Activated naive CD8-positive, alpha-beta T cell (primary cell): ENCODE measurements around the gene ASCC2.

Experiments used
- H3K27ac Mint-ChIP-seq: one replicate; pipeline ENCODE4 v1.8.0; 2021; ENCODE audit warnings: mixed read lengths
- H3K27me3 Mint-ChIP-seq: one replicate; pipeline ENCODE4 v1.8.0; 2021; ENCODE audit warnings: mixed read lengths
- H3K36me3 Mint-ChIP-seq: one replicate; pipeline ENCODE4 v1.8.0; 2021; ENCODE audit warnings: mixed read lengths
- H3K4me1 Mint-ChIP-seq: one replicate; pipeline ENCODE4 v1.8.0; 2021; ENCODE audit warnings: low read depth, mixed read lengths
- H3K4me3 Mint-ChIP-seq: one replicate; pipeline ENCODE4 v1.8.0; 2021; ENCODE audit warnings: mild to moderate bottlenecking, mixed read lengths
- H3K9me3 Mint-ChIP-seq: one replicate; pipeline ENCODE4 v1.8.0; 2021; ENCODE audit warnings: low read depth, mixed read lengths

Gene ASCC2

DNA sequence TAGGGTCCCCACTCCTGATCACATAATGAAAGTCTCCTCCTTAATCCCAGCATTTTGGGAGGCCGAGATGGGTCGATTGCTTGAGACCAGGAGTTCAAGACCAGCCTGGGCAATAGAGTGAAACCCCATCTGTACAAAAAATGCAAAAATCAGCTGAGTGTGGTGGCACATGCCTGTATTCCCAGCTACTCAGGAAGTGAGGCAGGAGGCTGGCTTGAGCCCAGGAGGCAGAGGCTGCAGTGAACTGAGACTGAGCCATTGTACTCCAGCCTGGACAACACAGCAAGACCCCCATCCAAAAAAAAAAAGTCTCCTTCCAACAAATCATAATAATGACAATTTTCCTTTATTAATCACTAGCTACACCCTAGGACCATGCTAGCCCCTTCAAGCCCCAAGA lies 86.4 kb downstream of the ASCC2 start:
- Mint-ChIP-seq H3K27me3 (no peaks in the 10 kb centered on the region), H3K36me3 (peaks cover 3% of the 10 kb centered on the region), H3K27ac (peak overlapping the region; percentile 54), H3K9me3 (no peaks in the 10 kb centered on the region), H3K4me1 (peaks cover 10% of the 10 kb centered on the region), H3K4me3 (no peak overlapping the region)

DNA sequence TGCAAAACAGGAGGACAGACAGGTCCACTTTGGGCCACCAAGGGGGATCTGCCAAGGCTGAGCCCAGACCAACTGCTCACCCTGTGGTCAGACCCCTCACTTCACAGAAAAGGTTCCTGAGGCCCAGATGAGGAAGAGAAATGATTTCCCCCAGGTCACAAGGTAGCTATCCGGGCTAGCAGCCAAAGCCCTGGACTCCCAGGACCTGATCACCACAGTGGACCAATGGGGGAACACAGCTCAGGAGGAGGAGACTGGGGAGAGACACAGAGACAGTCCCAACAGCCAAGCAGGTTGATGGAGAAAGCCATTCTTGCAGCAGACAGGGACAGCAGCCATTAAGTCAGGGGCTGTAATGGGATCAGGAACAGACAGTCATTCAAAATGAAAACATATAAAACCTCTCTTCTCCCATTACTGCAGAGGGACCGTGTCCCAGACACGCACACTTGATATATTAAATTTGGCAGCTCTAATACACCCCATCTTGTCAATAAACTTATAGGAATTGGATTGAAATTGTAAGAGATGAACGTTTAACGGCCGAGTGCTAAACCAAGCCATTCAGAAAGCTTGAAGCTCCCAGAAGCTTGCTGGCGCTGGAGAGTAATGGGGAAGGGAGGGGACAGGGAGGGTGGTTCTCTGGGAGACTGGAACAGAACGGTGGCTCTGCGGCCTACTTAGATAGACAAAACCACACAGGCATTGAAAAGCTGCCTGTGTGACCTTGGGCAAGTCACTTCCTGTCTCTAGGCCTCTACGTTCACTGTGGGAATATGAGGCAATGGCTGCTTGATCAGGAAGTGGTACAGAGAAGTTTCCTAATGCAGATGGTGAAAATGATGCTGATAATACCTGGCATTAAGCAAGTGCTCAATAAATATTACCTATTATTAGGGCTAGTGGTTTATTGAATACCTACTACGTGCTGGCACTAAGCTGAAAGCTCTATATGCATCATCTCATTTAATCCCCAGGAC lies 87.2 kb downstream of the ASCC2 start:
- Mint-ChIP-seq H3K27ac (no peak overlapping the region), H3K4me1 (peaks cover 10% of the 10 kb centered on the region), H3K36me3 (peaks cover 3% of the 10 kb centered on the region), H3K27me3 (no peaks in the 10 kb centered on the region), H3K9me3 (no peaks in the 10 kb centered on the region), H3K4me3 (no peak overlapping the region)

DNA sequence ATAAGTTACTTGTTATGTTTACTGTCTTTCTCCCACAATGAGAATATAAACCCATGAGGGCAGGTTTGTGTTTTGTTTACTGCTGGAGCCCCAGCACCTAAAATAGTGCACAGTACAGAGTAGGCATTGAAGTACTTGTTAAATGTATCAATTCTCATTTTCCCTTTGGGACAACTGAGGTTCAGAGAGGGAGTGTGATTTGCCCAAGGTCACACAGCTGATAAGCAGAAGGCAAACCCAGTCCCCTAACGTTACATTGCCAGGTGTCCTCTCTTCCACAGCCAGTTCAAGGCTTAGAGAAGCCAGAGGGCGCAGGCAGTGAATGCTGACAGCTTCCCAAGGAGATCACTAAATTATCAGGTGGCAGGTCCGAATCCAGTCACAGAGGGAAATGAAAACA lies 88.0 kb downstream of the ASCC2 start:
- H3K4me3 Mint-ChIP-seq, result no peak overlapping the region
- H3K27ac Mint-ChIP-seq, result no peak overlapping the region
- peaks cover 5% of the 10 kb centered on the region for H3K36me3 Mint-ChIP-seq
- no peaks in the 10 kb centered on the region for H3K27me3 Mint-ChIP-seq
- no peaks in the 10 kb centered on the region for H3K9me3 Mint-ChIP-seq
- H3K4me1 Mint-ChIP-seq, result peaks cover 10% of the 10 kb centered on the region

DNA sequence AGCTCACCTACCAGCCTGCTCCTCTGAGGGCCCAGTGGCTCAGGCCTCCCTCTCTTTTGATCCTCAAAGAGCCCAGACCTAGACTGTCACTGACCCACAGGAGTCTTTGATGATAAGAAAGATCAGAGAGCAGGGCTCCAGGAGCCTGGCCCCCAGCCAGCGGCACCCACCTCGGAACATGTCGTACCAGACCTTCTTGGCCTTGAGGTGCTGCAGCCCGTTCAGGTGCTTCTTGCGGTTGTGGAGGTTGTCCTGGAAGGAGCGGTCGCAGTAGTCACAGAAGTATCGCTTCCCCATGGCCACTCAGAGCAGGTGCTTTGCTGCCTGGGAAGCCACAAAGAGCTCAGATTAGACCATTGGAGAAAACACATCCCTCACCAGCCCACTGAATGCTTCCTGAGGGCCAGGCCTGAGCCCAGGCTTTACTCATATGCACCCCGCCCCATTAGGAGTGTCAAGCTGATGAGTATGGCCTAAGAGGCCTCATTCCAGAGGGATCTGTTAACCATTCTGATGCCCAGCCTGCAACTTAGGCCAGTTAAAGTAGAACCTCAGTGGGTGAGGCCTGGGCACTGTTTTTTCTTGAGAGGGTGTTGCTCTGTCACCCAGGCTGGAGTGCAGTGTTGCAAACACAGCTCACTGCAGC lies 89.7 kb downstream of the ASCC2 start:
- Mint-ChIP-seq H3K9me3 (no peaks in the 10 kb centered on the region), H3K4me3 (no peak overlapping the region)

DNA sequence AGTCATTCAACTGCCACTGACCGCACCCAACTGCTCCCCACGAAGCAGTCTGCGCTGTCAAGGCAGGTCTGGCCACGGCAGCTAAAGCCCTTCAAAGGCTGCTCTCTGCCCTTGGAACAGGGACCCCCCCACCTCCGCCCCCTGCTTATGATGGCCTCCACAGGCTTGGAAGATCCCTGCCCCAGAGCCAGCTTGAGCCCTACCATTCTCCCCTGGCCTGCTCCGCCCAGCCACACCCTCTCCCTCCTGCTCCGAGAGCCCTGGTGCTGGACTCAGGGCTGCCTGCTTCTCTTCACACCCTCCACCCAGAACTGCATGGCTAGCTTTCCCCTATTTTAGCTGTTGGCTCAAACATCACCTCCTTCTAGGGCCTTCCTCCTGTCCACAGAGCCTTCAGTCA lies 90.2 kb downstream of the ASCC2 start:
- Mint-ChIP-seq H3K36me3 (peaks cover 5% of the 10 kb centered on the region), H3K4me1 (peaks cover 10% of the 10 kb centered on the region), H3K27ac (no peak overlapping the region), H3K27me3 (no peaks in the 10 kb centered on the region), H3K4me3 (no peak overlapping the region), H3K9me3 (no peaks in the 10 kb centered on the region)

More for the DNA sequence above, 89.7 kb downstream of the ASCC2 start:
- H3K4me1 Mint-ChIP-seq, result peaks cover 10% of the 10 kb centered on the region
- H3K36me3 Mint-ChIP-seq, result peaks cover 5% of the 10 kb centered on the region
- no peaks in the 10 kb centered on the region for H3K27me3 Mint-ChIP-seq
- no peak overlapping the region for H3K27ac Mint-ChIP-seq

DNA sequence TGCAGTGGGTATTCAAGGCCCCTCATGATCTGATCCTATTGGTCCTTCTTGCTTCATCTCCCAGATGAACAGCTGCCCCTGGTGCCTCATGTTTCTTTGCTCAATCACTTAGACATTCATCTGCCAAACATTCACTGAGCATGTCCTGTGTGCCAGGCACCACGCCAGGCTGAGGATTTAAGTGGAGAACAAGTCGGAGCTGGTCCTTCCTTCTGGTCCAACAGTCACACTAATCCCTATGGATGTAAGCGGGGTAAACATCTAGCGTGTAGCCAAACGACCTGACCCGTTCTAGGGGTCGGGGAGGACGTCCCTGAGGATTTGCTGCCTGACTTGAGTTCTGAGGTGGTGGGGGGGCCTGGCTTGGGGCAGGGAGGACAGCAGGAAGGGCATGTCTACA lies 93.2 kb downstream of the ASCC2 start:
- Mint-ChIP-seq H3K4me3 (no peak overlapping the region), H3K4me1 (no peaks in the 10 kb centered on the region), H3K27ac (no peak overlapping the region), H3K27me3 (no peaks in the 10 kb centered on the region), H3K9me3 (no peaks in the 10 kb centered on the region), H3K36me3 (peaks cover 5% of the 10 kb centered on the region)

DNA sequence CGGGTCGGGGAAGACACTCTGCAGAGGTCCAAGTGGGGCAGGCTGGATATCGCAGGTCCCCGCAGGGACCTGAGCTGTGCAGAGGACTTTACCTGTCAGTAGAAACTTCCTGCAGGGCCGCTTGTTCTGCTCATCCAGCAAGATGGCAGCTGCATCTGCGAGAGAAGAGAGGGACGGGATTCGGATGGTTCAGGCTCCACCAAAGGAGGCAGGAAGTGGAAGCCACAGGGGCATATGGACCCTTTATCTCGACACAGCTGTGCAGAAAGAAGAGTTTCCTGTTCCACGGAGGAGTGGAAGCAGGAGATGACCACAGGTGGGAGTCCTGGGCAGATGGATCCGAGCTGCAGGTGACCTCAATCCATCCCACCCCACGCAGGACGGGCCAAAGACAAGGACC lies 95.7 kb downstream of the ASCC2 start:
- Mint-ChIP-seq H3K27me3 (no peaks in the 10 kb centered on the region), H3K27ac (no peak overlapping the region), H3K9me3 (no peaks in the 10 kb centered on the region)

DNA sequence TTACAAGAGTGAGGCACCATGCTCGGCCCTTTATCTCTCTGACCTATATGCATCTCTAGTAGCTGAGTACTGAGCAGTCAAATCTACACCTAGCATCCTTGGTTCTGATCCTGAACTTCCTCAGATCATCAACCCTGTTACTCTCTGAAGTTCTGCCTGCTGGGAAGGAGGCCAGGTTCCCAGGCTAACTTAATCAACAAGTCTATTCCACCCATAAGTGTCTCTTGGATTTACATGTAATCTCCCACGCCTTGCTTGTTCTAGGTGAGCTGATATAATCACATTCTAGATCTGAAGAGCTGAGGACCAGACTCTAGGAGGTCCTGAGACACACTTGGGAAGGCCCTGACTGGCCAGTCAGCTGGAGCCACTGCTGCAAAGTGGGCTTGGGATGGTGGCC lies 96.1 kb downstream of the ASCC2 start:
- H3K27me3 Mint-ChIP-seq, result no peaks in the 10 kb centered on the region
- peaks cover 3% of the 10 kb centered on the region for H3K36me3 Mint-ChIP-seq
- no peak overlapping the region for H3K27ac Mint-ChIP-seq
- no peaks in the 10 kb centered on the region for H3K9me3 Mint-ChIP-seq
- no peaks in the 10 kb centered on the region for H3K4me1 Mint-ChIP-seq
- no peak overlapping the region for H3K4me3 Mint-ChIP-seq

More for the DNA sequence above, 95.7 kb downstream of the ASCC2 start:
- Mint-ChIP-seq H3K4me3 (no peak overlapping the region), H3K36me3 (peaks cover 3% of the 10 kb centered on the region), H3K4me1 (no peaks in the 10 kb centered on the region)

DNA sequence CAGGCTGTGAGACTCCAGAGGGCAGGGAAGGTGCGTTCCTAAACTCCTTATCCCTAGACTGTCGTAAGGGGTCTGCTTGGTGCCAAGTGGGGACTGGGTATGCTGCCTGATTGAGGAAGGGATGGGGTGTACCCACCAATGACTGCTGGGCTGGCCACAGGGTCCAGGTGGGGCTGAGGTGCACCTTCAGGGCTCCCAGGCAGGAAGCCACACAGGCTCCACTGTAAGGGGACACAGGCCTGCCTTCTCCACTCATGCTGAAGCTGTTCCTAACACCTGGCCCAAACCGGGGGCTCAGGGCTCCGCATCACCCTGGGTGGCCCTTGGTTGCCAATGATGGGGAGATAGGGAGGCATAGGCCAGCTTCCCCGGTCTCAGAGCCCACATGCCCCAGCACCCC lies 97.9 kb downstream of the ASCC2 start:
- H3K36me3 Mint-ChIP-seq, result no peaks in the 10 kb centered on the region

DNA sequence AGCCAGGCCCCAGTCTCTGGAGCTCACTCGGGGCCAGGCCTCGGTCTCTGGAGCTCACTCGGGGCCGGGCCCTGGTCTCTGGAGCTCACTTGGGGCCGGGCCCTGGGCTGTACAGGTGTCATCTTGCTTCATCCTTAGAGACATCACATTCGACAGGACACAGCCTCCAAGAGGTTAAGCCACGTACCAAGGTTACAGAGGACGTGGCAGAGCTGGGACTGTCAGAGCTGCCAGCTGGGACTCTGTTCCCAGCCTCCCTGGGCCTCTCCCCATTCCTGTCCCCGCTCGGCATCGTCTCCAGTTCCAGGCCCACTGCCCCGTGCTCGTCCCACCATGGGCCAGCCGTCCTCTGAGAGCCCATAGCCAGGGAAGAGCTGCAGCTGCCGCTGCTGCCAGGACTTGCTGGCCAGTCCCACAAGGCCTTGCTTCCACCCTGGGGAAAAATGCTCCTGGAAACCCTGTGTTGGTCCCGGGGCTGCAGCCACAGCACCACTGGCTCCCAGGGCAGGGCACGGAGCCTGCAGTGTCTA lies 98.7 kb downstream of the ASCC2 start:
- no peak overlapping the region for H3K4me3 Mint-ChIP-seq
- no peaks in the 10 kb centered on the region for H3K9me3 Mint-ChIP-seq
- H3K36me3 Mint-ChIP-seq, result no peaks in the 10 kb centered on the region
- H3K27me3 Mint-ChIP-seq, result no peaks in the 10 kb centered on the region
- H3K27ac Mint-ChIP-seq, result no peak overlapping the region
- H3K4me1 Mint-ChIP-seq, result no peaks in the 10 kb centered on the region

More for the DNA sequence above, 97.9 kb downstream of the ASCC2 start:
- Mint-ChIP-seq H3K27me3 (no peaks in the 10 kb centered on the region), H3K27ac (no peak overlapping the region), H3K4me1 (no peaks in the 10 kb centered on the region), H3K9me3 (no peaks in the 10 kb centered on the region), H3K4me3 (no peak overlapping the region)
